KOPT-K1 (cell line): Measurements from ENCODE around the gene AKT3.

ENCODE experiments used
- H3K27ac ChIP-seq: fragments of 200-600 bp; sonication (generic); 2 replicates; pipeline ENCODE4 v1.5.1; 2016; ENCODE audit warnings: antibody characterized with exemption, mild to moderate bottlenecking, low read depth, low read length; ENCODE audit not compliant: poor library complexity, severe bottlenecking
- H3K36me3 ChIP-seq: fragments of 200-600 bp; sonication (generic); 2 replicates; pipeline ENCODE4 v1.5.1; 2017; ENCODE audit warnings: antibody characterized with exemption, mild to moderate bottlenecking, low read length, moderate library complexity; ENCODE audit not compliant: insufficient read depth
- H3K9me3 ChIP-seq: fragments of 200-600 bp; sonication (generic); 2 replicates; pipeline ENCODE4 v1.5.1; 2017; ENCODE audit warnings: antibody characterized with exemption, low read length, mild to moderate bottlenecking; ENCODE audit not compliant: insufficient read depth, poor library complexity, severe bottlenecking

The AKT3 gene

GRCh38 chr1:243550276-243550675, 299.8 kb downstream of the AKT3 start:
- no peaks in the 10 kb centered on the region for H3K36me3 ChIP-seq
- H3K9me3 ChIP-seq: no peaks in the 10 kb centered on the region
- H3K27ac ChIP-seq: no peak overlapping the region

DNA sequence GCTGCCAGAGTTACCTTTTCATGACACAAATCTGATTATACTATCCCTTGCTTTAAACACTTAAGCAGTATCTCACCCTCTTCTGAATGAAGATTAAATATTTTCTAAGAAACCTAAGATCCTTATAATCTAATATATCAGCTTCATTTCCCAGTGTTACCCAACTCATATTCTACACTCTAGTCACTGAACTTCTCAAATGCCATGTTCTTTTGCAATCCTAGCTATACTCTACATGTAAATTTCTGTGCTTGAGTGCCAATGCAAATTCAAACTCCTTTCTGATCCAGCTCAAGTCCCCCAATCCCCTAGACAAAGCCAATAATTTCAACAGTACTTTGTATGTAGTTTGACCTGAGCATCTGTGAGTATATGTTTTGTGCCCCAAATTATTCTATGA, 300.3 kb downstream of the AKT3 start:
- Histone ChIP-seq H3K9me3 (no peaks in the 10 kb centered on the region), H3K36me3 (no peaks in the 10 kb centered on the region), H3K27ac (no peak overlapping the region)

DNA sequence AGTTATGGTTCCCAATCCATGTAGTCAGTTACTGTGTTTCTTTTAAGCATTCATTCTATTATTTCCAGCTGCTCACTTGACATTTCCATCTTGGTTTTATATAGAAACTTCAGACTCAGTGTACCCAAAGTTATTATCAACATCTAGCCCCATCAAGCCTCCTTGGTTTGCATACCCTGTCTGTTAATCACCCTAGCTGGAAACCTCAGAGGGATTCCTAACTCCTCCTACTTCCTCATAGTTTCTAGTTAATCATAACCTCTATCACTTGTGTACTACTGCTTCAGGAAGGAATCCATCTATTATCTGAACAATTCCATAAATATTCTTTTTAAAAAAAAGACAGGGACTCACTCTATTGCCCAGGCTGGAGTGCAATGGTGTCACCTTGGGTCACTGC, 300.9 kb downstream of the AKT3 start:
- Histone ChIP-seq H3K36me3 (peaks cover 2% of the 10 kb centered on the region; the same call in 1 of the 2 replicates), H3K9me3 (no peaks in the 10 kb centered on the region), H3K27ac (no peak overlapping the region)

DNA sequence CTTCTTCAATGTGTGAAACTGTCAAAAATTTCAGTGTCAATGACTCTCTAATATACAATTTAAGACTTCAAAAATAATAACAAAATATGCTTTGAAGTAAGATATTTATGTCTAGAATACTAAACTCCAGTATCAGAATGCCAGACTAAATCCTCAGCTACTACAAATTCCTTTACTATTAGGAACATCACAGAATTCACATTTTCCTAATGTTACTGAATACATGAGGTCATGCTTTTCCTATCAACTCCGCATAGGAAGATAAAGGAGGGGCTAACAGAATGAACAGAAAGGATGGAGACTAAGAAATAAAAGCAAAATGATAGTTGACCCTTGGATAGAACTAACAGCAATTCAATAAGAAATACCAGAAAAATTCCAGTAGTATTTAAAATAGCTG, 301.5 kb downstream of the AKT3 start:
- Histone ChIP-seq H3K36me3 (peaks cover 7% of the 10 kb centered on the region; the same call in 1 of the 2 replicates), H3K27ac (no peak overlapping the region), H3K9me3 (no peaks in the 10 kb centered on the region)

GRCh38 chr1:243547891-243548290, 302.2 kb downstream of the AKT3 start:
- H3K27ac ChIP-seq: no peak overlapping the region
- no peaks in the 10 kb centered on the region for H3K9me3 ChIP-seq
- peaks cover 7% of the 10 kb centered on the region; the same call in 1 of the 2 replicates for H3K36me3 ChIP-seq

DNA sequence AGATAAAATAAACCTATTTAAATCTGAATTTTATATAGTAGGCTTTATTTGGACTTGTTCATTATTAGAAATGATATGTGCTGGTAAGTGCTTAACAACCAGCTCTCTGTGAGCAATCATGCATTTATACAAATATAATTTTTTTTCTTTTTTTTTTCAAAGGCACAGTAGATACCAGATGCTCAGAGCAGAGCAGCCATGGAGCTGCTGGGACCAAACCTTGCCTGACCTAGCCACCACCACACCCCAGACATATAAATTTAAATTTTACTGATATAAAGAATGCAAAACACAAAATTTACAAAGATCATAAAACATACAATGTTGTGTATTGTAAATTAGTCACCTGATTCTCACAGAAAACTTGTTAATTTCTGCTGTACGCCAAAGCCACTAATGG, 303.6 kb downstream of the AKT3 start:
- peaks cover 7% of the 10 kb centered on the region; the same call in 1 of the 2 replicates for H3K36me3 ChIP-seq

GRCh38 chr1:243543501-243543900, 306.5 kb downstream of the AKT3 start:
- Histone ChIP-seq H3K9me3 (no peaks in the 10 kb centered on the region), H3K27ac (no peak overlapping the region)

More for the DNA sequence above, 303.6 kb downstream of the AKT3 start:
- no peak overlapping the region for H3K27ac ChIP-seq
- H3K9me3 ChIP-seq: no peaks in the 10 kb centered on the region

DNA sequence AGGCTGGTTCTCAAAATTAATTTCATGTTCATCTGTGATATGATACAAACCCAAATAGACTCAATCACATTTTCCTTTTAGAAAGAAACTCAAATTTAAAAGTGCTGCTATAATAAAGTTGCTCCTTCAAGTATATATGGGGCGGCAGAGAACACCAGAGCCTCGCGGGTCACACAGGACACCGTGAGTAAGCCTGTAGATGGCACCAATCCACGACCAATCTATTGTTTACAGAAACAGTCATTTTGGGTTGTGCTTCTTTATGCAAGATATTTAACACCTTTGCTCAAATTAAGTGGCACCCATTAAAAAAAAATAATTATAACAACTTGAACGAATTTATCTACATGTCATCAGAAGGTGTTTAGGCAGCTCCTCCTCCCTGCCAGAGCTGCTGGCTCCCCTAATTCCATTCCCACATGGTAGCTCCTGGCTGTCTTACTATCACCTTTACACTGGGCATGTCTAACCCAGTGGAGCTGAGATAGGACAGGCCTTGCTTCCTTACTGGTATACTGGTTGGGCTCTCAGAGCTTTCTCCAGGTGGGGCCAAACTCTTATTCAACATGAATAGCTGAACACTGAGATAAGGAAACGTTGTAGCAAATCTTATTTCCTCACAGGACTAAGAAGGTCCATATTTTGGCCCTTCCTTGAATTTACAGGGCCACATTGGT, 307.2 kb downstream of the AKT3 start:
- peaks cover 7% of the 10 kb centered on the region; the same call in 1 of the 2 replicates for H3K36me3 ChIP-seq
- H3K9me3 ChIP-seq: no peaks in the 10 kb centered on the region
- no peak overlapping the region for H3K27ac ChIP-seq

More at GRCh38 chr1:243543501-243543900, 306.5 kb downstream of the AKT3 start:
- H3K36me3 ChIP-seq: peaks cover 7% of the 10 kb centered on the region; the same call in 1 of the 2 replicates

DNA sequence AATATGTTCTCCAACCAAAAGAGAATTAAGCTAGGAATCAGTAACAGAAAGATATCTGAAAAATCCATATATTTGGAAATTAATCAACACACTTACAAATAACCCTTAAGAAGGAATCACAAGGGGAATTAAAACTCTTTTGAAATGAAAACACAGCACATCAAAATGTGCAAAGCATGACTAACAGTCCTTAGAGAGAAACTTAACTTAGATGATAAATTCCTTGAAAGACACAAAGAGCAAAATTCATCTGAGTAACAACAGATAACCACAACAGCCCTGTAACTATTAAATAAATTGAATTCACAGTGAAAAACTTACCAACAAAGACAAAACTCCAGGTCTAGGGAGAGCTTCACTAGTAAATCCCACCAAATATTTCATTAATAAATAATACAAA, 310.4 kb downstream of the AKT3 start:
- Histone ChIP-seq H3K36me3 (peaks cover 9% of the 10 kb centered on the region; the same call in 1 of the 2 replicates), H3K27ac (no peak overlapping the region), H3K9me3 (no peaks in the 10 kb centered on the region)

DNA sequence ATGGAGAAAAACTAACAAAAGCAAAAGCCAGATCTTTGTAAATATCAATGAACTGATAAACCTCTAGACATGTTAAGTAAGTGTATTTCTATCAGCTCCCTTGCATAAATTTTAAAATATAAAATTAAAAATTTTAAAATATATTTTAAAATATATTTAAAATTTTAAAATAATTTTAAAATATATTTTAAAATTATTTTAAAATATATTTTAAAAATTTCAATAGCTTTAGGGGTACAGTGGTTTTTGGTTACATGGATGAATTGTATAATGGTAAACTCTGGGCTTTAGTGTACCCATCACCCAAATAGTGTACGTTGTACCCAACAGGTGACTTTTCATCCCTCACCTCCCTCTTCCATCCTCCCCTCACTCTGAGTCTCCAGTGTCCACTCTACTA, 315.0 kb downstream of the AKT3 start:
- Histone ChIP-seq H3K27ac (no peak overlapping the region), H3K36me3 (0 out of 2 replicates have a peak, but pooled peaks cover 3% of the 10 kb centered on the region), H3K9me3 (no peaks in the 10 kb centered on the region)

GRCh38 chr1:243529512-243529911, 320.5 kb downstream of the AKT3 start:
- Histone ChIP-seq H3K9me3 (no peaks in the 10 kb centered on the region), H3K27ac (no peak overlapping the region), H3K36me3 (no peaks in the 10 kb centered on the region)

DNA sequence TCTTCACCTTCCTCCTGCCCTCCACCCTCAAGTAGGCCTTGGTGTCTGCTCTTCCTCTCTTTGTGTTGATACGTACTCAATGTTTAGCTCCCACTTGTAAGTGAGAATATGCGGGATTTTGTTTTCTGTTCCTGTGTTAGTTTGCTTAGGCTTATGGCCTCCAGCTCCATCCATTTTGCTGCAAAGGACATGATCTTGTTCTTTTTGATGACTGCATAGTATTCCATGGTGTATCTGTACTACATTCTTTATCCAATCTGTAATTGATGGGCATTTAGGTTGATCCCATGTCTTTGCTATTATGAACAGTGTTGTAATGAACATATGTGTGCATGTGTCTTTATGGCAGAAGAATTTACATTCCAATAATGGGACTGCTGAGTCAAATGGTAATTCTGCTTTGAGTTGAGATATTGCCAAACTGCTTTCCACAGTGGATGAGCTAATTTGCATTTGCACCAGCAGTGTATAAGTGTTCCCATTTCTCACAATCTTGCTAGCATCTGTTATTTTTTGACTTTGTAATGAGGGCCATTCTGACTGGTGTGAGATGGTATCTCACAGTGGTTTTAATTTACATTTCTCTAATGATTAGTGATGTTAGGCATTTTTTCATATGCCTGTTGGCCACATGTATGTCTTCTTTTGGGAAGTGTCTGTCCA, 321.5 kb downstream of the AKT3 start:
- Histone ChIP-seq H3K27ac (no peak overlapping the region), H3K36me3 (no peaks in the 10 kb centered on the region), H3K9me3 (no peaks in the 10 kb centered on the region)

- Histone ChIP-seq H3K36me3 (no peaks in the 10 kb centered on the region), H3K27ac (no peak overlapping the region), H3K9me3 (no peaks in the 10 kb centered on the region)
Measured at GRCh38 chr1:243526180-243526579, 323.9 kb downstream of the AKT3 start.

- H3K27ac ChIP-seq: no peak overlapping the region
- no peaks in the 10 kb centered on the region for H3K36me3 ChIP-seq
- H3K9me3 ChIP-seq: no peaks in the 10 kb centered on the region
Measured at GRCh38 chr1:243525085-243525487, 325.0 kb downstream of the AKT3 start.

DNA sequence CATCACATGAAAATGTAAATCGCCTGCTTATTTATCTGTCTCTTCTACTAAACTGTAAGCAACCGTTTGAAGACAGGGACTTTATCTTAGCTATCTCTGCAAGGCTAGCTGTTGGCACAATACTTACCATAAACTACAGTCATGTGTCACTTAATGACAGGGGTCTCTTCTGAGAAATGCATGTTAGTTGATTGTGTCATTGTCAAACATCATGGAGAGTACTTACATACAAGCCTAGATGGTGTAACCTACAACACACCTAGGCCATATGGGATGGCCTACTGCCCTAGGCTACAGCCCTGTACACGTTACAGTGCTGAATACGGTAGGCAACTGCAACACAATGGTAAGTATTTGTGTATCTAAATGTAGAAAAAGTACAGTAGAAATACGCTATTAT, 326.3 kb downstream of the AKT3 start:
- no peaks in the 10 kb centered on the region for H3K36me3 ChIP-seq
- H3K27ac ChIP-seq: no peak overlapping the region
- H3K9me3 ChIP-seq: no peaks in the 10 kb centered on the region

DNA sequence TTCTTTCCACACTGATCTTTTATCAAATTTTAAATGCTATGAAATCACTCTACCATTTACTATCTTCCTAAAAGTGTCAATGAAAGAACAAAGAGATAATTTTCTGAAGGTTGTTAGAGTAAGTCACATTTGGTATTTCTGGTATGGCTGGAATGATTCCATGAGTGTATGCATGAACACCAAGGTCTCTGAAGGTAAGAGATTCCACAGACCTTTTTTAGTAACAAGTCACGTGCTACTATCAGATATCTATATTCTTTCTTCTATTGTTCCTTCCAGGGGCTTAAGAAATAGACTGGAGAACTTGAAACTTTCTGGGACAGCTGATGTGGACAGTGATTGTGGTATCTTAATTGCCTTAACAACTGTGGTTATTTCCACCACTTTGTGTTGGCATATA, 329.2 kb downstream of the AKT3 start:
- Histone ChIP-seq H3K36me3 (no peaks in the 10 kb centered on the region), H3K9me3 (peaks cover 13% of the 10 kb centered on the region), H3K27ac (no peak overlapping the region)
